ENCODE results near the gene AKAP8. TPM values are rescaled to one million over a fixed set of nuclear protein-coding genes. Genes with fewer than 3 reads are reported as not detected.

The AKAP8 gene
- total and polyA plus RNA-seq, 9 donors = 13.6 to 53.3 (median 34.2) TPM

DNA sequence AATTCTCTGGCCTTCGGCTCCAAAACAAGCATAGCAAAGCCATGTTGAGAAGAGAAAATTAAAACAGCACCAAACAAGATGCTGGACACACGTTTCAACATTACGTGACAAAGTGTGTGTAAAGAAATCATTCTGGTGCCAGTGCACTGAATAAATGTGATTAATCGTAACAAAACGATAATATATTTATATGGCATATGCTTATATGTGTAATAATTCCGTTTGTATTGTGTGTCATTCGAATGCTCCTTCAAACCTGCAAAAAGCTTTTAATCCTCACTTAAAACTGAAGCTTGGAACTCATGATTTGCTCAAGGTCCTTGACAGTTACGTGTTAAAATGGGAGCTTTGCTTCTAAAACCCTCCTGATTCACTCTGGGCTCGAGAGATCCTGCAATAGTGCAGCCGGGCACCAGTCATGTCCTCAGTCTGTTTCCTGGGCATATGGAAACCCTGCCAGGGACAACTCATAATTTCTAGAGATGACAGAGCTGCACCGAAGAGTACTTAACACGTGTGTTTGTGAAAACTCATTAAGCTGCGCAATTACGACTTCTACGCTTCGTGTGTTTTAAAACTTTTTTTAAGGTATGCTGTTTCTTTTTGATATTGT is 39.9 kb upstream of the AKAP8 start:
- TF ChIP-seq, protein P1, sequence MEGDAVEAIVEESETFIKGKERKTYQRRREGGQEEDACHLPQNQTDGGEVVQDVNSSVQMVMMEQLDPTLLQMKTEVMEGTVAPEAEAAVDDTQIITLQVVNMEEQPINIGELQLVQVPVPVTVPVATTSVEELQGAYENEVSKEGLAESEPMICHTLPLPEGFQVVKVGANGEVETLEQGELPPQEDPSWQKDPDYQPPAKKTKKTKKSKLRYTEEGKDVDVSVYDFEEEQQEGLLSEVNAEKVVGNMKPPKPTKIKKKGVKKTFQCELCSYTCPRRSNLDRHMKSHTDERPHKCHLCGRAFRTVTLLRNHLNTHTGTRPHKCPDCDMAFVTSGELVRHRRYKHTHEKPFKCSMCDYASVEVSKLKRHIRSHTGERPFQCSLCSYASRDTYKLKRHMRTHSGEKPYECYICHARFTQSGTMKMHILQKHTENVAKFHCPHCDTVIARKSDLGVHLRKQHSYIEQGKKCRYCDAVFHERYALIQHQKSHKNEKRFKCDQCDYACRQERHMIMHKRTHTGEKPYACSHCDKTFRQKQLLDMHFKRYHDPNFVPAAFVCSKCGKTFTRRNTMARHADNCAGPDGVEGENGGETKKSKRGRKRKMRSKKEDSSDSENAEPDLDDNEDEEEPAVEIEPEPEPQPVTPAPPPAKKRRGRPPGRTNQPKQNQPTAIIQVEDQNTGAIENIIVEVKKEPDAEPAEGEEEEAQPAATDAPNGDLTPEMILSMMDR (IDR thresholded peaks at IDR 0.05) = no peak
- no peak for TF ChIP-seq EP300 (IDR thresholded peaks at IDR 0.05)
- TF ChIP-seq POLR2A (IDR thresholded peaks at IDR 0.05) = no peak
- intact Hi-C loops (cut with DNase I) = loop anchor here in 1 of 4 donors (5.0 to 10.0 kb wide), 2 partner anchors 87 to 165 kb away; partner anchors contain the start of gene BRD4
- no peak for DNase-seq
- Histone ChIP-seq H3K4me1 (ENCODE audit: insufficient read depth) (peaks cover 25% of the 10 kb centered on the region), H3K27me3 (no peaks in the 10 kb centered on the region), H3K4me3 (peak overlapping the region; percentile 41), H3K36me3 (no peaks in the 10 kb centered on the region), H3K9me3 (no peaks in the 10 kb centered on the region), H3K27ac (peak overlapping the region in 1 of 2 donors; percentile 17)
- 19 to 23% (median 20%) methylated on average over 16 of the region's 16 CpGs for WGBS, 3 donors

DNA sequence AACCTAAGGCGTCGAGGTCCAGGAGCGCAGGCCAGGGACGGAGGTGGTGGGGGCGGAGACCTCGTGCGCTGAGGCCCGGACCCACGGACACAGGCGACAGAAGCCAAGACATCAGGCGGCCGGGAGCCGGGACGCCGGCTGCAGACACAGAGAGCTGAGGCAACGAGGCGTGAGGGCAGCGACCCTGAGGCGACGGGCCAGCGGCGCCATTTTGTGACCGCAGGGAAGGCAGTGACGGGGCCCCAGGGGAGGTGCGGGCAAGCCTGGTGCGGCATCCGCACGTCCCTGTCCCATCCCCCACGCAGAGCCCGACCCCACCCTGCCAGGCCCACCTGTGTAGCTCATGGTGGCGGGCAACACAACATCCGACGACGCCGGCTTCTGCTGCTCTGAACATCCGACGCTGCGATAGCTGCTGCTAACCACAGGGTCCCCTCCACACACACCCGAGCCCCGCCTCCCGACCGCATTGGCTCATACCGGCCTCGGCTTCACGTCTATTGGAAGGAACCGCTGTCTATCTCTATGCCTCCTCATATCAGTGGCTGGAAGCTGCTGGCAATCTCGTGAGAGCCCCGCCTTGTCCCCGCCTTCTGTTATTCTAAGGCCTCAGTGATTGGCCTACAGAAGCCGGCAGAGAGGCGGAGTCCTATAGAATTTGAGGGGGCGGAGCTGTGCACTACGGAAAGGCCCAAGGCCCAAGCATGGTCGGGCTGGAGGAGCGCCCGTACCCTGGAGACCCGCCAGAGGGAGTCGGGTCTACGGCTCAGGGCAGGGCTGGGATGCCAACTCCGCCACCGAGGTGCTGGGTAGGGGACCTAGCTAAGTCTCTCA is 39.2 kb upstream of the AKAP8 start, which contains the start of gene AKAP8L:
TSS of gene AKAP8L (minus strand) at position 410 of the 834 bp plus-strand sequence. CDS start at position 345, 65 bp downstream.
- TF ChIP-seq, protein P1 (IDR thresholded peaks at IDR 0.05) = peak; percentile 37 to 56 (median 49)
- TF ChIP-seq EP300 (IDR thresholded peaks at IDR 0.05) (no peak), POLR2A (IDR thresholded peaks at IDR 0.05) (peak; percentile 83)
- Histone ChIP-seq H3K27me3 (no peaks in the 10 kb centered on the region), H3K4me3 (peak within 1 kb of the TSS; percentile 99), H3K27ac (peak within 1 kb of the TSS; percentile 22 to 67), H3K9me3 (no peaks in the 10 kb centered on the region), H3K36me3 (no peaks in the 10 kb centered on the region), H3K4me1 (ENCODE audit: insufficient read depth) (peaks cover 25% of the 10 kb centered on the region)
- WGBS, 3 donors = 0% methylated on average over 60 to 61 of the region's 61 CpGs
- peak; percentile 97 to 99 (median 98) for DNase-seq
- intact Hi-C loops (cut with DNase I) = loop anchor here in 1 of 4 donors (5.0 kb wide), 1 partner anchor 86 kb away; the partner anchor contains the start of gene BRD4

DNA sequence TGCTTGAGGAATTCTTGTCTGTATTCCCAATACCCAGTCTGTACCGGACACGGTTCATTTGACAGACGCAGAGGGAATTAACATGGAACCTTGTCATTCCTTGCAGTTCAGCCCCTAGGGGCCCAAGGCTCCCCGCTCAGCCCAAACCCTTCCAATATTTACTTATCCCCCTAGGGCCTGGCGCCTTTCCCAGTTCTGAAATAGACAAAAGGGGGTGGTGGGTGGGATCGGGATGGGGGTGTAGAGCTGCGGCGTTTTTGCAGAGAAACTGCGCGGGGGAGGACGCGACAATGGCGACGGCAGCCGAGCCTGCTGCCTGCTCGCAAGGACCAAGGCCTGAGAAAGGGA is 38.6 kb upstream of the AKAP8 start:
- H3K27me3 ChIP-seq = no peaks in the 10 kb centered on the region
- peak overlapping the region; percentile 22 to 67 for H3K27ac ChIP-seq
- TF ChIP-seq, protein P1 (IDR thresholded peaks at IDR 0.05) = no peak
- no peak for TF ChIP-seq EP300 (IDR thresholded peaks at IDR 0.05)
- no peak for TF ChIP-seq POLR2A (IDR thresholded peaks at IDR 0.05)
- intact Hi-C loops (cut with DNase I) = loop anchor here in 1 of 4 donors (5.0 kb wide), 1 partner anchor 86 kb away; the partner anchor contains the start of gene BRD4
- WGBS, 3 donors = 0 to 1% (median 1%) methylated on average over 16 of the region's 16 CpGs
- no peaks in the 10 kb centered on the region for H3K9me3 ChIP-seq
- DNase-seq = peak in 2 of 5 donors; percentile 51 to 59
- peak overlapping the region; percentile 99 for H3K4me3 ChIP-seq
- H3K4me1 ChIP-seq (ENCODE audit: insufficient read depth) = peaks cover 25% of the 10 kb centered on the region
- no peaks in the 10 kb centered on the region for H3K36me3 ChIP-seq

DNA sequence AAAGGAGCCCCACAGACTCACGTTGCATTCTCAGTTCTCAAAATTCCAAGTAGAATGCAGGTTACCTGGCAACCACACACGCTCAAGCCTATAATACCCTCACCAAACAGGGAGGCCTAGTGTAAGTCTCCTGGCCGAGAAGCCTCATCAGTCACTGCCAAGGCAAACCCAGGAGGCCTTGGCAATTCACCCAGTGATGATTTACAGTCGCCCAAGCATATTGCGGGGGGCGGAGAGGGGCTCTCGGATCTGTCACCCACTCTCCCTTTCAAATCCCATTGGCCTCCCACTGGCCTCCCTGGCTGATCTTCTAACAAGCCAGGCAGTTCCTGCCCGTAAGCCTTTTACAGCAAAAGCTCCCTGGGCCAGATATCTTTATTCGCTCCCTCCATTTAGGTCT is 38.1 kb upstream of the AKAP8 start:
- intact Hi-C loops (cut with DNase I) = loop anchor here in 1 of 4 donors (5.0 kb wide), 1 partner anchor 85 kb away; the partner anchor contains the start of gene BRD4
- Histone ChIP-seq H3K9me3 (no peaks in the 10 kb centered on the region), H3K4me1 (ENCODE audit: insufficient read depth) (peaks cover 25% of the 10 kb centered on the region), H3K4me3 (peak overlapping the region; percentile 99), H3K36me3 (no peaks in the 10 kb centered on the region), H3K27ac (no peak overlapping the region), H3K27me3 (no peaks in the 10 kb centered on the region)
- peak in 1 of 5 donors; percentile 31 for DNase-seq
- TF ChIP-seq, protein P1 (IDR thresholded peaks at IDR 0.05) = no peak
- no peak for TF ChIP-seq POLR2A (IDR thresholded peaks at IDR 0.05)
- TF ChIP-seq EP300 (IDR thresholded peaks at IDR 0.05) = no peak
- 4 to 5% (median 4%) methylated on average over 9 of the region's 9 CpGs for WGBS, 3 donors

Data from ovary (tissue), 9 donors.